RWPE2 (cell line): Measurements from ENCODE around the gene TEDC1.

Experiments
- ATAC-seq: fragments of 200-7000 bp; cut with Tn5 transposase; 3 replicates; pipeline ENCODE4 v1.9.1; 2021; ENCODE audit warnings: low read depth
- DNase-seq: peaks from one replicate; pipeline ENCODE4 v3.0.0-alpha.2; 2020; ENCODE audit warnings: low spot score
- H3K27ac ChIP-seq: fragments of 450-650 bp; 2 replicates; pipeline ENCODE4 v1.5.1; 2017; ENCODE audit warnings: mild to moderate bottlenecking; ENCODE audit not compliant: poor library complexity, severe bottlenecking
- H3K27me3 ChIP-seq: fragments of 250-450 bp; sonication (Bioruptor Pico); 2 replicates; pipeline ENCODE4 v1.5.1; 2021; ENCODE audit warnings: mild to moderate bottlenecking, moderate library complexity; ENCODE audit not compliant: insufficient read depth, poor library complexity, severe bottlenecking
- H3K36me3 ChIP-seq: fragments of 250-450 bp; sonication (Bioruptor Pico); 2 replicates; pipeline ENCODE4 v1.5.1; 2020; ENCODE audit warnings: low read depth, mild to moderate bottlenecking, moderate library complexity
- H3K4me1 ChIP-seq: fragments of 250-450 bp; sonication (Bioruptor Pico); 2 replicates; pipeline ENCODE4 v1.5.1; 2021; ENCODE audit warnings: mild to moderate bottlenecking, moderate library complexity; ENCODE audit not compliant: insufficient read depth, poor library complexity, severe bottlenecking
- H3K4me3 ChIP-seq: fragments of 250-450 bp; sonication (Bioruptor Pico); 2 replicates; pipeline ENCODE4 v1.5.1; 2021; ENCODE audit warnings: mild to moderate bottlenecking, moderate library complexity; ENCODE audit not compliant: severe bottlenecking
- H3K9me3 ChIP-seq: fragments of 250-450 bp; sonication (Bioruptor Pico); 2 replicates; pipeline ENCODE4 v1.5.1; 2021; ENCODE audit warnings: mild to moderate bottlenecking, moderate library complexity; ENCODE audit not compliant: severe bottlenecking
- TF ChIP-seq, protein P1 (sequence below): fragments of 450-650 bp; IDR thresholded peaks from one replicate; pipeline ENCODE4 v1.5.1; 2017; ENCODE audit warnings: mild to moderate bottlenecking, moderate library complexity; ENCODE audit not compliant: poor library complexity, severe bottlenecking

TEDC1 gene

DNA sequence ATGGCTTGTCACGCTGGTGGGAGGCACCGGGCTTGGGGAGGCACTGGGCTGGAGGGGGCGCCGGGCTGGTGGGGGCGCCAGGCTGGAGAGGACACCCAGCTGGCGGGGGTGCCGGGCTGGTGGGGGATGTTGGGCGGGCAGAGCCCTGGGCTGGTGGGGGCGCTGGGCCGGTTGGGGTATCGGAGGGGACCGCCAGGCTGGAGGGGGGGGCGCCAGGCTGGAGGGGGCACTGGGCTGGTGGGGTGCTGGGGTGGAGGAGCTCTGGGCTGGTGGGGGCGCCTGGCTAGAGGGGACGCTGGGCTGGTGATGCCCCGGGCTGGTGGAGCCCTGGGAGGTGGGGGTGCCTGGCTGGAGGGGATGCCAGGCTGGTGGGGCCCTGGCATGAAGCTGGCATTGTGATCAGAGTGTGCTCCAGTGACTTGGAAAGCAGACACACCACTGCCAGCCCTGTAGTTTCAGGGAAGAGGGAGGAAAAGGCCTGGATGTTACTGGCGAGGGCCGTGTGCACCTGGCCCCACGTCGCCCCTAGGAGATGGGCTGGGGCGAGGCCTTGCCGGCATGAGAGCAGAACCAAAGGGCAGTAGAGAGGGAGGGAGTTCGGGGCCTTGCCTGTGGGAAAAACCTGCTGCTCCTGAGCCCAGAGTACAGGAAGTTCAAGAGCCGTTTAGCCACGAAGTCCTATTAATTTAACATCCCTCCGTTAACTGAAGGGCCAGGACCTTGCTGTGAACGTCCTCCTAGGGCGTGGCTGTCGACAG, 13.1 kb downstream of the TEDC1 start:
- H3K4me1 ChIP-seq = no peaks in the 10 kb centered on the region
- H3K4me3 ChIP-seq = no peak overlapping the region
- peak; percentile 69 for DNase-seq
- no peak overlapping the region for H3K27ac ChIP-seq
- peak; percentile 3; the same call in 1 of the 3 replicates for ATAC-seq
- no peaks in the 10 kb centered on the region for H3K9me3 ChIP-seq
- TF ChIP-seq, protein P1, sequence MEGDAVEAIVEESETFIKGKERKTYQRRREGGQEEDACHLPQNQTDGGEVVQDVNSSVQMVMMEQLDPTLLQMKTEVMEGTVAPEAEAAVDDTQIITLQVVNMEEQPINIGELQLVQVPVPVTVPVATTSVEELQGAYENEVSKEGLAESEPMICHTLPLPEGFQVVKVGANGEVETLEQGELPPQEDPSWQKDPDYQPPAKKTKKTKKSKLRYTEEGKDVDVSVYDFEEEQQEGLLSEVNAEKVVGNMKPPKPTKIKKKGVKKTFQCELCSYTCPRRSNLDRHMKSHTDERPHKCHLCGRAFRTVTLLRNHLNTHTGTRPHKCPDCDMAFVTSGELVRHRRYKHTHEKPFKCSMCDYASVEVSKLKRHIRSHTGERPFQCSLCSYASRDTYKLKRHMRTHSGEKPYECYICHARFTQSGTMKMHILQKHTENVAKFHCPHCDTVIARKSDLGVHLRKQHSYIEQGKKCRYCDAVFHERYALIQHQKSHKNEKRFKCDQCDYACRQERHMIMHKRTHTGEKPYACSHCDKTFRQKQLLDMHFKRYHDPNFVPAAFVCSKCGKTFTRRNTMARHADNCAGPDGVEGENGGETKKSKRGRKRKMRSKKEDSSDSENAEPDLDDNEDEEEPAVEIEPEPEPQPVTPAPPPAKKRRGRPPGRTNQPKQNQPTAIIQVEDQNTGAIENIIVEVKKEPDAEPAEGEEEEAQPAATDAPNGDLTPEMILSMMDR = no peak
- H3K27me3 ChIP-seq = no peaks in the 10 kb centered on the region
- H3K36me3 ChIP-seq = no peaks in the 10 kb centered on the region

DNA sequence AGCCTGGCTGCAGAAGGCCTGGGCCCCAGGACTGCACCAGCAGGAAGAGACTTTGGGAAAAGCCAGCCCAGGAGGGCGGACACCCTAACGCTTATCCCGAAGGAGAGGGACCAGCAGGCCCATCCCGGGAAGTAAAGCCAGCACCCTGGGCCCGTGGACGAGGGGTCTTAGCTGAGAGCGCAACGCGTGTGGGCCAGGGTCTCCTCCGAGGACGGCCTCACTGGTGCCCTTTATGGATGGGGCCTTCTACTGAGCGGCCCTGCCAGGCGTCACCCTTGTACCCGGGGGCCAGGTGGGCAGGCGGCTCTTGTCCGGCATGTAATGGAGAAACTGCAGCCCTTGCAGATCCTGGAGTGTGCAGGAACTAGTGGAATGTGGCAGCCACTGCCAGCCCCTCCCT, 14.1 kb downstream of the TEDC1 start:
- no peaks in the 10 kb centered on the region for H3K9me3 ChIP-seq
- no peaks in the 10 kb centered on the region for H3K36me3 ChIP-seq
- no peaks in the 10 kb centered on the region for H3K27me3 ChIP-seq
- TF ChIP-seq, protein P1 = no peak
- peak; percentile 72 for DNase-seq
- H3K4me3 ChIP-seq = no peak overlapping the region
- H3K4me1 ChIP-seq = no peaks in the 10 kb centered on the region
- ATAC-seq = no peak
- no peak overlapping the region for H3K27ac ChIP-seq

DNA sequence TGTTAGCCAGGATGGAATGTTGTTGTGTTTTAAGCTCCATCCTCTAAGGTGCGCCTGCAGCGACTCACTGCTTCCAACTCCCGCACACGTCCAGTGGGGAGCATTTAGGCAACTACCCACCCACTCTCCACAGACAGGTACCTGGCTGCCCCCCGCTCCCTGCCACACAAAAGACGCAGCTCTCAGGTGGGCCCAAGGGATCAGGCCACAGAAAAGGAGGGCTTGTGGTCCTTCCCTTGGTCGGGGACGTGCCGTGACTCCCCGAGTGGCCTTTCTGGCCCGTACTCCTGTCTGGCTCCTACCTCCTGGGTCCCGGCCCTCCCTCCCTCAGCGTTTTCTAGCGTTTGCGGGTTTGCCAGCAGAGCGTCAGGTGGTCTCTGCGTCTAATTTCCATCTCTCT, 16.2 kb downstream of the TEDC1 start:
- TF ChIP-seq, protein P1 = no peak
- H3K27ac ChIP-seq = no peak overlapping the region
- ATAC-seq = no peak
- H3K36me3 ChIP-seq = no peaks in the 10 kb centered on the region
- H3K27me3 ChIP-seq = no peaks in the 10 kb centered on the region
- H3K4me3 ChIP-seq = no peak overlapping the region
- DNase-seq = peak; percentile 51
- H3K4me1 ChIP-seq = no peaks in the 10 kb centered on the region
- H3K9me3 ChIP-seq = no peaks in the 10 kb centered on the region

DNA sequence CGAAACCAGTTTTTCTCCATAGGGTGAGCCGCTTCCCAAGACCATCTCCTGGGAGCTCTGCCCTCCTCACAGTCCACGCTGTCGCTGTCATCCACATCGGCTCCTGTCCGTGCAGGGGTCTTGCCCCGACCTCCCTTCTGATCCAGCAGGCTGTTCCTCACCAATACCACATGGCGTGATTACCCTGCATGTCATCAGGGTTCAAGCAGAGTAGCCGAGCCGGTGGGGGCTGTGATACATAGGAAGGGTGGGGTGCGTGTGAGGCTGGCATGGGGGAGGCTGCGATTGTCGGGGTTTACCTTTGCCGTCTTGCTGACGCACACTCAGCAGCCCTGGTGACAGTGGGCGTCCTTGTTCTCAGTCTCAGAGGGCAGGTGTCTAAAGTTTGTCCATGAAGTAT, 17.0 kb downstream of the TEDC1 start:
- no peaks in the 10 kb centered on the region for H3K36me3 ChIP-seq
- no peak for ATAC-seq
- H3K27me3 ChIP-seq = no peaks in the 10 kb centered on the region
- DNase-seq = peak; percentile 62
- no peaks in the 10 kb centered on the region for H3K9me3 ChIP-seq
- TF ChIP-seq, protein P1 = no peak
- no peak overlapping the region for H3K27ac ChIP-seq
- H3K4me3 ChIP-seq = no peak overlapping the region
- no peaks in the 10 kb centered on the region for H3K4me1 ChIP-seq

DNA sequence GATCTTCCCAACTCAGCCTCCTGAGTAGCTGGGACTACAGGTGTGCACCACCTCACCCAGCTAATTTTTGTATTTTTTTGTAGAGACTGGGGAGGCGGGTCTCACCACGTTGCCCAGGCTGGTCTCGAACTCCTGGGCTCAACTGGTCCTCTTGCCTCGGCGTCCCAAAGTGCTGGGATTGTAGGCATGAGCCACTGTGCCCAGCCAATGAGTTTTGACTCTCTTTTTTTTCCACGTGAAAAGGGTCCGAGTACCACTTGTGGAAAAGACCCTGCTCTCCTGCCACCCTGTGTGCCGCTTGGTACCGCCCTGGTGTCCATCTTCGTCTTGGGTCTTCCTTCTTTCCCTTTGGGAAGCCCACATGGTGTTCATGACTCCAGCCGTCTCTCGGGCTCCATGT, 17.6 kb downstream of the TEDC1 start:
- Histone ChIP-seq H3K4me3 (no peak overlapping the region), H3K27ac (no peak overlapping the region), H3K27me3 (no peaks in the 10 kb centered on the region), H3K9me3 (no peaks in the 10 kb centered on the region), H3K4me1 (no peaks in the 10 kb centered on the region), H3K36me3 (no peaks in the 10 kb centered on the region)
- no peak for ATAC-seq
- TF ChIP-seq, protein P1 = no peak
- DNase-seq = peak; percentile 42
